ENCODE data around the gene SNAPIN.
"Not testable (repeated sequence)": the region's sequence is repeated elsewhere in the genome, so short reads cannot be mapped to it uniquely, and the experiment has no call there.

SNAPIN gene

DNA sequence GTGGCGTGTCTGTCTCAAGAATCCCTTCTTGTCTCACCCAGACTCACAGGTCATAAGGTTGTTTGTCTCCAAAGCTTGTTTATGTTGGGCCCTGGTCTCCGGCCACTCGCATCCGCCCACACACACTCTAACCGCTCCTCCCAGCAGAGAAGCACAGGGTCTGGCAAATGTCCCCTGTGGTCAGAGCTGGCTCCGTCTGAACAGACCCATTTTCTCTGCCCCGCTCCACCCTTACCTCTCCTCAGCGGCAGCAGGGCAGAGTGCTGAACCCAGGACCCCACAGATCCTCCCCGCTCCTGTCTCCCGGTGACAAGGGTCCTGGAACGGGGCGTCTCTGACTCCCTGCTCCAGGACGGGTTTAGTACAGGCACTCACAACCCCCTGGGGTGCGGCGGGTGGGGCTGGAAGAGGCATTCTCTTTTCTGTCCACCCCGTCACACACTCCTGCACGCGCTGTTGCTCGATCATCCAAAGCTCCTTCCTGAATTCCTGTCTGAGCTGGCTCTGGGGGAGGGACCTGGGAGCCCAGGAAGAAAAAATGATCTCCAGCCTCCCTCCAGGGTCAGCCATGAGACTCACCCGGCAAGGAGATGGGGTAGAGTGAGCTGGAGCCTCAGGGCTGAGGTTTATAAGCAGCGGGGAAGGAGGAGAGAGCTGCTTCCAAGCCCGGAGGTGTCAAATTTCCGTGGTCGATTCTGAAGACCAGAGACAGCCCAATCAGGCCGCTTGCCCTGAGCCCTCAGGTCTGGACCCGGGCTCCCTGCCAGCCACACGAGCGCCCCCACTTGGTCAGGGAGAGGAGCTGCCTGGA, 31.4 kb upstream of the SNAPIN start, which contains the start of gene S100A13:
Gene S100A13 (minus strand): TSS at position 602 of the 811 bp plus-strand sequence. CDS start 1,033 bp downstream, outside the sequence.
- DNase-seq (ENCODE audit: low read depth in 2 of 2), result no peak

DNA sequence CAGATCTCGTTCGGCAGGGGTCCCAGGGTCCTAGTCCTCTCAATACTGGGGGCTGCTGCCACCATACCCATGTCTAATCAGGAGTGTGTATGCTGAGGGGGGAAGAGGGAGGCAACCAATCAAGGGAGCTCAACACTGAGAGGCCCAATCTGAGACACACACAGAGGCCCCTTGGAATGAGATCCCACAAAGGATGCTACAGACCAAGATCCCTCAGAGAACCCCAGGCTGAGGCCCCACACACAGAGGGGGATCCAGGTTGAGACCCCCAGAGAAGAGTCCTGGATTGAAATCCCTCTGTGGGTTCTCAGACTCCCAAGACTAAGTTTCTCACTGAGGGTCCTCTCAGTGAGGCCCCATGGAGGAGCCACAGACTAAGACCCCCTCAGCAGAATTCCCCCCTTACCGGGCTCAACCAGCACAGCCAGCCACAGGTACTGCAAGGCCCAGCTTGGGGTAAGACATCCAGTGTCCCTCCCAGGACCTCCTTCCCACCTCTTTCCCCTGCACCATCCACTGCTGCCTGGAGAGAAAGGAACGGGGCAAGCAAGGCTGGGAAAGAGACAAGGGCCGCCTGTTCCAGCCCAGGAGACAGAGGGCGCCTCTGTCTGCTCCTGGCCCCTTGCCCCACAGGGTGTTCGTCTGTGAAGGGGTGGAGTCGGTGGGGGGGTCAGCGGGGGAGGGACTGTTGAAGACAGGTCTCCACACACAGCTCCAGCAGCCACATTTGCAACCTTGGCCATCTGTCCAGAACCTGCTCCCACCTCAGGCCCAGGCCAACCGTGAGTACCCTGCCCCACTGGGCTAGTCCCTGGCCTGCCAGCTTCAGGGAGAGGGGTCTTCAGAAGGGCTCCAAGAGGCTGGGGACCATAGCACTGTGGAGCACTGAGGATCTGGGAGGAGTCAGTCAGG, 30.5 kb upstream of the SNAPIN start, which contains the start of gene S100A1:
Gene S100A1 (plus strand): TSS at position 720 of the 912 bp plus-strand sequence. CDS start 2,088 bp downstream, outside the sequence.
- DNase-seq (ENCODE audit: low read depth in 2 of 2), result no peak

DNA sequence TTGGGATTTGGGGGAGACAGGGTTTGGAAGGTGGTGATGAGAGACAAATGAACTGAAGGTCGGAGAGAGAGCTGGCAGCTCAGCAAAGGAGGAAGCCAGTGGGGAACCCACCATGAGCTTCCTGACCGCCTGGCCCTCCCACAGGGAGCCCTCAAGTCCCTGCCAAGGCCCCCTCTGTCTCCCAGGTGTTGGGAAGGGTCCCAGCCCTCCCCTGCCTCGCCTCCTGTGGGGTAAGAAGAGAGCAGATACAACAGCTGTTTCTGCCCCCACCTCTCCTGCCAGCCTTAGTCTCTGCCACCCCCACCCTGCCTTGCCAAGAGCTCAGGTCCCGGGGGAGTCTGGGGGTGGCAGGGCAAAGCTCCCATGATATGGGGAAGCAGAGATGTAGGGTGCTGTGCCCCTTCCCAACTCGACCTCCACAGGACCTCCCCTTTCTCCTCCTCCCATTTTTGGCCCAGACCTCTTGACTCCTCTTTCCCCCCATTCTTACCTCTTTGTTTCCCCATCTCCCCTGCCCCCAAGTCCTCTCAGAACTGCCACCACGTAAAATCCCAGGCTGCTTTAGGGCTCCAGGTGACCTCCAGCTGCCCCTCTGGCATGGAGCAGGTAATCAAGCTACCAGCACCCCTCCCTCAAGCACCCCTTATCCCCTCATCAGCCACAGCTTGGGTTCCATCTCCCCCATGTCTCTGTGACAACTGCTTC, 29.7 kb upstream of the SNAPIN start:
- no peak for DNase-seq (ENCODE audit: low read depth in 2 of 2)

DNA sequence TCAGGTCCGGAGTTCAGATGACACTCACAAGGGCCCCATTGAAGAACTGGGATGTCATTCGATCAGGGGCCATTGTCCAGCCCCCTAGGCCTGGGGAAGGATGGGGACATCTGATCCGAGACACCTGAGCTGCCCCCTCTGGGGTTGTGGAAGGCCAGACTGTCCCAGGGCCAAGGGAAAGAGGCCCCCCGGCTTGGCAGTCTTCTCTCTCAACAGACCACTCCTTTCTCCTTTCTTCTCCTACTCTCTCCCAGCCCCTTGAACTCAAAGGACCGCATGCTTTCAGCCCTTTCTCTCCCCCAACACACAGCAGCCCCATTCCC, 29.2 kb upstream of the SNAPIN start:
- no peak for DNase-seq (ENCODE audit: low read depth in 2 of 2)

DNA sequence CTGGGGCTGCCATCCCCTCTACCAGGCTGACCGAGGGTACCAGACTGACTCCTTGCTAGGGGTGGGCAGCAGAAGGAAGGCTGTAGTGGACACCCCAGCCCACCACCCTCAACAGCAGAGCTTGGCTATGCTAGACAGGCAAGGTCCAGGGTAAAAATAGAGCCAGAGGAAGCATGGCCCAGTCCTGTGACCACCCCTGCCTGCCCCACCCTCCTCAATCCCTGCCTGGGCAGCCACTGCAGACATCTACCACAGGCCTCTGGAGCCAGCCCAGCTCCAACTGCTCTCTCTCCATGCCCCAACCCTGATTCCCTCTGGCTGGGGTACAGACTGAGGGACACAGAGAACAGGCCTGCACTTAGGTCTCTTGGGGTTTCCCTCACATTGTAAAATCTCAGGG, 28.5 kb upstream of the SNAPIN start:
- DNase-seq (ENCODE audit: low read depth in 2 of 2), result no peak

DNA sequence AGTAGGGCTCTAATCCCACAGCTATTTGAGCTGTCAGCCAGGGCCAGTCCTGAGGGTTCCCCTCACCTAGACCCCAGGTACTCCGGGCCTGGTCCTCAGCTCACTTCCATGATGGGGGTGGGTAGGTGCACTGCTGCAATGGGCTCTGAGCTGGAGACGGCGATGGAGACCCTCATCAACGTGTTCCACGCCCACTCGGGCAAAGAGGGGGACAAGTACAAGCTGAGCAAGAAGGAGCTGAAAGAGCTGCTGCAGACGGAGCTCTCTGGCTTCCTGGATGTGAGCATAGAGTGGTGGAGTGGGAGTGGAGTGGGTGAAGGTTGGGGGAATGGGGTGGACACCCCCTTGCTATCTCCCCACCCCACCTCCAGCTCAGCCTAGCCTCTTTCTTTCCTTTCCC, 28.1 kb upstream of the SNAPIN start:
- DNase-seq (ENCODE audit: low read depth in 2 of 2), result no peak

DNA sequence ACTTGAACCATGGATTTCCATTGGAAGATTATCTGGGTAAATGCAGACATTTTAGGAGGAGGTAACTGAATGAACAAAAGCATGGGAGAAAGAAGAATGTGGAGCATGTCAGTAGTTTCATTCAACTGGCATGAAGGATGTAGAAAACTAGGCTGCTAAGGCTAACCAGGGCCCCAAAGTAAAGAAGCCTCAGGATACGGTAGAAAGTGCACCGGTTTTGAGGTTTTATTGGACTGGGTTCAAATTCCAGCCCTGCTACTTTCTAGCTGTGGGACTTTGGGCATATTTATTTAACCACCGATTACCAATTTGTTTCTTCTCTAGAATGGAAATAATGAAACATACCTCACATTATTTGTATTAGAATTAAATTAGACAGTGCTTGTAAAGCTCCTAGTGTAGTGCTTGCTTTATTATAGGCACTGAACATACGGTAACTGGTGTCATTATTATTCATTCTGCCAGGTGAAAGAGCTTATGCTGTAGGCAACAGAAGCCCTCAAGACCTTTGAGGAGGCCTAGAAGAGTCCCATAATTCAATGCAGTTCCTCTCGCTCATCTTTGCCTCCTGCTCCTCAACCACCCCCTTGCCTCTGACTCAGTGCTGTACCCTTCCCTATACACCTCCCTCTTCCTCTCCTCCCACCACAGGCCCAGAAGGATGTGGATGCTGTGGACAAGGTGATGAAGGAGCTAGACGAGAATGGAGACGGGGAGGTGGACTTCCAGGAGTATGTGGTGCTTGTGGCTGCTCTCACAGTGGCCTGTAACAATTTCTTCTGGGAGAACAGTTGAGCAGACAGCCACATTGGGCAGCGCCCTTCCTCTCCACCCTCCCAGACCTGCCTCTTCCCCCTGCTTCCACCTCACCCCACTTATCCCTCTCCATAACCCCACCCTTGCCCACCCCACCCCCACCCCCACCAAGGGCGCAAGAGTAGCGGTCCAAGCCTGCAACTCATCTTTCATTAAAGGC, 27.2 kb upstream of the SNAPIN start:
- DNase-seq (ENCODE audit: low read depth in 2 of 2), result no peak

DNA sequence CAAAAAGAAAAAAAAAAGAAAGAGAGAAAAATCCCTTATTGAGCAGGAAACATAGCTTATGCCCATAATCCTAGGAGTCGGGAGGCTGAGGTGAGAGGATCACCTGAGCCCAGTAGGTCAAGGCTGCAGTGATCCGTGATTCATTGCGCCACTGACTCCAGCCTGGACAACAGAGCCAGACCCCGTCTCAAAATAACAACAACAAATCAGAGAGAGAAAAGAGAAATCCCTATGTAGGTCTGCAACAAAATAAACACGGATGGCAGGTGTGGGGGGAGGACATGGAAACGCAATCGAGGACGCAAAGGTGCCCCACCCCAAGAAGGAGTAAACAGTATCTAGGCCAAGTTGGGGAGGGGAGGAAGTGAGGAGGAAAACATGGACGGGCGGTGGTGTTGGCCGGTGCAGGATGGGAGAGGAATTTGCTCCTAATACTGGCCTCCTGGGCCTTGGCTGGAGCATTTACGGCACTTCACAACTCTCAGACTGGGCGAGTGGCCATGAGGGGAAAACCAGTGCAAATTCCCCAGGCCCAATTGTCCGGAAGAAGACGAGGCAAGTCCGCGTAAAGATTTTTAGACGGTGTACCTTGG, 25.2 kb upstream of the SNAPIN start:
- no peak for DNase-seq (ENCODE audit: low read depth in 2 of 2)

DNA sequence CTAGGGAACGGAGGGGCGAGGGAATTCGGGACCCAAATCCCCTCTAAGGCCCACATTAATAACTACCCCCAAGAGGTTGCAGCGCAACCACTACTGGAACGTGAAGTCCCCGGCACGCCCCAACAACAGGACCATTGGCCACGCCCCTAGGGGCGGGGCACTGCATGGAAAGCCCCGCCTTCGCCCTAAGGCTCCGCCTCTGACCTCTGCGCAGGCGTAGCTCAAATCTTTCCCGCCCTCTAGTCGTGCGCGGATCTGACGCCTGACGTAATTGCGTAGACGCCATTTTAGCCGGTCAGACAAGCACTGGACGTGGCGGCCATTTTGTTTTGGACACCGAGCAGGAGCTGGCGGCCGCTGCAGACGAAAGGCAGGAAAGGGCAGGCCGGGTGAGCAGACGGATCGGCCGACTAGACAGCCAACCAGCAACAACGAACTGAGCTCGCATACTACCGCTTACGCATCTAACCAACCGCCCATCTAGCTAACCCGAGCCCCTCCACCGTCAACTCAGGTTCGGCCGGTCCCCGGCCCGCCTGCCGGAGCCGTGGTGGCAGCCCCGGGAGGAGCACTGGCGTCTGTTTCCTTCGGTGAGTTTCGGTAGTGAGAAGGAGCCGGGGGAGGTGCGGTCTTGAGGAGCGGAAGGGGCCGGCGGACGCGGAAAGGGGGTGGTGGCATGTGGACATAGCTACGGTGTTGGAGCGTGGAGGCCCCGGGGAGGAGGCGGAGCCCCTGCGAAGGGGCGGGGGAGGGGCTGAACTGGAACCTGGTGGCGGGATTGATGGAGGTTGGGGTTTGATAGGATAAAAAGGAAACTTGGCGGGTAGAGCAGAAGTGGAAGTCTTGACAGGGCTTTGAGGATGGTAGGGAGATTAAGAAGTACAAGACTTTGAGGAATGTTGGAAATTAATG, 24.5 kb upstream of the SNAPIN start, which contains the start of gene CHTOP:
Gene CHTOP (plus strand): TSS at position 313 of the 912 bp plus-strand sequence. CDS start 2,523 bp downstream, outside the sequence.
- peak; percentile 88 to 97 for DNase-seq (ENCODE audit: low read depth in 2 of 2)

DNA sequence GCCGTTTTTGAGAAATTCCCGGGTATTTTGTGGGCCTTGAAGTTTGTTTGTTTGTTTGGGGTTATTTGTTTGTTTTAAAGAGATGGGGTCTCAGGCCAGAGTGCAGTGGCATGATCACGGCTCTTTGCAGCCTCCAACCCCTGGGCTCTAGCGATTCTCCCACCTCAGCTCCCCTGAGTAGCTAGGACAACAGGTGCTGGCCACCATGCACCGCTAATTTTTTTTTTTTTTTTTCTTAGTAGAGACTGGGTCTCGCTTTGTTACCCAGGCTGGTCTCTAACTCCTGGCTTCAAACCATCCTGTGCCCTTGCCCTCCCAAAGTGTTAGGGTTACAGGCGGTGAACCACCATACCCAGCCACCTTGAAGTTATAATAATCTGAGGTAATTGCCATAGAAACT, 22.6 kb upstream of the SNAPIN start:
- DNase-seq (ENCODE audit: low read depth in 2 of 2), result no peak

DNA sequence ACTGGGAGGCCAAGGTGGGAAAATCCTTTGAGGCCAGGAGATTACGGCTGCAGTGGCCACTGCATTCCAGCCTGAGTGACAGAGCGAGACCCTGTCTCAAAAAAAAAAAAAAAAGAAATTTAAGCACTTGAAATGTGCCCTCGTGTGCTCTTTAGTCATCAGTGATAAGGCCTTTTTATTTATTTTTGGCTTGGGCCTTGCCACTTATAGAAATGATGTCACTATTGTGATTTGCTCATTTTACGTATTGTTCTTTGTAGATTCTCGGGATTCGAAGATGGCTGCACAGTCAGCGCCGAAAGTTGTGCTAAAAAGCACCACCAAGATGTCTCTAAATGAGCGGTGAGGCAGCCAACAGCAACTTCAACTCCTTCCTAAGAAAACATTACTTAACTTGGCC, 22.2 kb upstream of the SNAPIN start:
- no peak for DNase-seq (ENCODE audit: low read depth in 2 of 2)

DNA sequence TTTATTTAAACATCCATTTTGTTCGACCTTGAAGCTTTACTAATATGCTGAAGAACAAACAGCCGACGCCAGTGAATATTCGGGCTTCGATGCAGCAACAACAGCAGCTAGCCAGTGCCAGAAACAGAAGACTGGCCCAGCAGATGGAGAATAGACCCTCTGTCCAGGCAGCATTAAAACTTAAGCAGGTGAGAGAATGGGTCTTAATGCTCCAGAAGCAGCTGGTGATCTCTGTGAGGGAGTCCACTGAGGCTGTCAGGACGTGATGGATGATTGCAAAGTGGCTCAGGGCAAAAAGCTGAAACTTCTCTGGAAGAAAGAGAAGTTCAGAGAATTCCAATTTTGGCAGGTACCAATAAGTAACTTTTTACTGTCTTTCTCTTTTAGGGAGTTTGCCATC, 20.2 kb upstream of the SNAPIN start:
- DNase-seq (ENCODE audit: low read depth in 2 of 2), result no peak

DNA sequence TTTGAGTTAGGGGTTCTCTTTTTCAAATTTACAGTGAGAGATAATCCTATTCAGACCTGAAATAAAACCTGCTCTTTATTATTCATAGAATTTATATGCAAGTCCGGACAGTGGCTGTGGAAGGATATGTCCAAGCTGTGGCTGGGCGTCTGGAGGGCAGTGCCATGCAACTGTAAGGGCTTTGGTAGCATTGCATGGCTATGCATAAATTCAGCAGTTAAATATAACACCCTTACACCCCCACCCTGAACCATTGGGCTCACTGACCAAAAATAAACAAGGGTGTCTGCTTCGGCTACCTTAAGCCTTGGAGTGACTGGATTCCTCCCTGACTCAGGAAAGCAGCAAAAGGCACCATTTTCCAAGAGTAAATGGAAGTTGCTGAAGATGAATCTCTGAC, 19.2 kb upstream of the SNAPIN start:
- no peak for DNase-seq (ENCODE audit: low read depth in 2 of 2)

DNA sequence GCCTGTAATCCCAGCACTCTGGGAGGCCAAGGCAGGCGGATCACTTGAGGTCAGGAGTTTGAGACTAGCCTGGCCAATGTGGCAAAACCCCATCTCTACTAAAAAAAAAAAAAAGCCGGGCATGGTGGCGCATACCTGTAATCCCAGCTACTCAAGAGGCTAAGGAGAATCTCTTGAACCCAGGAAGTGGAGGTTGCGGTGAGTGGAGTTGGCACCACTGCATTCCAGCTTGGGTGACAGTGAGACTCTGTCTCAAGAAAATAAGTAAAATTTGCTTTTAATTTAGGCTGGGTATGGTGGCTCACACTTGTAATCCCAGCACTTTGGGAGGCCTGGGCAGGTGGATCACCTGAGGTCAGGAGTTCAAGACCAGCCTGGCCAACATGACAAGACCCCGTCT, 18.3 kb upstream of the SNAPIN start:
- DNase-seq (ENCODE audit: low read depth in 2 of 2), result not testable (repeated sequence)

DNA sequence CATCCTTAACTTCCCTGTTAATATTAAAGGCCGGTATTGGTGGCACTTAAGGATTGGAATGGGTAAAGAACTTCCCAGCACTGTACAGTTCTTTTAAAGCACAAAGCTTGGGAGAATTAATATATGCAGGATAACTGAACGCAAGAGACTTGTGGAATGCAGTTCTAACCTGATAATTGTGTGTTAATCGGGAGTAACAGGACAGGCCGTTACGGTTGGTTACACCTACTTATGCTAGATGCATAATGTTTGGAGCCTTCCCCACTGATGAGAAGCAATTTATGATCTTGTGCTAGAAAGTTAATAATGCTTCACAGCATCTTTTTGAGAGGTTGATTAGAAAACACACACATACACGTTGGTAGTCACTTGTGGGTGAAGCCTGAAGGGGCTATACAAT, 17.6 kb upstream of the SNAPIN start:
- no peak for DNase-seq (ENCODE audit: low read depth in 2 of 2)

DNA sequence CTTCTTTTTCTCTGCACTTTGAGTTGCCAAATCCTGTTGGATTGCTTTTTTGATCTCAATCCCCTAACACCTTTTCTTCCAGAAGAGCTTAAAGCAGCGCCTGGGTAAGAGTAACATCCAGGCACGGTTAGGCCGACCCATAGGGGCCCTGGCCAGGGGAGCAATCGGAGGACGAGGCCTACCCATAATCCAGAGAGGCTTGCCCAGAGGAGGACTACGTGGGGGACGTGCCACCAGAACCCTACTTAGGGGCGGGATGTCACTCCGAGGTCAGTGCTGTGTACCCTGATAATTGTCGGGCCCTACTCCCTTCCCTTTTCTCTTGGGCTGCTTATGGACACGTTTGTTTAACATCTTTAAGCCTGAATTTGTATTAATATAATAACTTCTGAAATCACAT, 16.3 kb upstream of the SNAPIN start:
- DNase-seq (ENCODE audit: low read depth in 2 of 2), result no peak

DNA sequence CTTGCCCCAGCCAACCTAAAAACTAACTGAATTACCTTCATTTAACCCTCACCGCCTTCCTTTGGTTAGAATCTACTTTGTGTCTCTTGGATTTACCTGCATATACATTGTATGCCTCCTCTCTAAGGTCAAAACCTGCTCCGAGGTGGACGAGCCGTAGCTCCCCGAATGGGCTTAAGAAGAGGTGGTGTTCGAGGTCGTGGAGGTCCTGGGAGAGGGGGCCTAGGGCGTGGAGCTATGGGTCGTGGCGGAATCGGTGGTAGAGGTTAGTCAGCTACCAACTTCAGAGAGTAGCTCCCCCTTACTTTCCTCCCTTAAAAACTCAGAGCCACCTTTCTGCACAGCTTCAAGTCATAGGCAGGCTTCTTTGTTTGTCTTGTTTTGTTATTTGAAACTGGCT, 15.4 kb upstream of the SNAPIN start:
- no peak for DNase-seq (ENCODE audit: low read depth in 2 of 2)

DNA sequence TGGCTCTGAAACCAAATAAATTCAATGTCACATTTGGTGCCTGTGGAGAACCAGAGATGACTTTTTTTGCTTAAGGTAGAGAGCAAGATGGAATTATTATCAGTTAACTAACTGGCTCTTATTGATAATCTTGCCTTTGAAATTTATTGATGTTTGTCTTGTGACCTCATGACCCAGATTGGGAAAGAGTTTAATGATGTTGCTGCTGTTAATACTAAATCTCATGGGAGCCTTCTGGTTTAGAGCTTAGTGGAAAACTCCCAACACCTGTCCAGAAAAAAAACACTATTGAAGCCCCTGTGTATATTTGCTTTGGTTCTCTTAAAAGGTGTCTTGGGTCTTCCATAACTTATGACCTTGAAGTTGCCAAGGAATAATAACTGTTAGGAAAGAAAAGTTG, 14.7 kb upstream of the SNAPIN start:
- DNase-seq (ENCODE audit: low read depth in 2 of 2), result no peak

DNA sequence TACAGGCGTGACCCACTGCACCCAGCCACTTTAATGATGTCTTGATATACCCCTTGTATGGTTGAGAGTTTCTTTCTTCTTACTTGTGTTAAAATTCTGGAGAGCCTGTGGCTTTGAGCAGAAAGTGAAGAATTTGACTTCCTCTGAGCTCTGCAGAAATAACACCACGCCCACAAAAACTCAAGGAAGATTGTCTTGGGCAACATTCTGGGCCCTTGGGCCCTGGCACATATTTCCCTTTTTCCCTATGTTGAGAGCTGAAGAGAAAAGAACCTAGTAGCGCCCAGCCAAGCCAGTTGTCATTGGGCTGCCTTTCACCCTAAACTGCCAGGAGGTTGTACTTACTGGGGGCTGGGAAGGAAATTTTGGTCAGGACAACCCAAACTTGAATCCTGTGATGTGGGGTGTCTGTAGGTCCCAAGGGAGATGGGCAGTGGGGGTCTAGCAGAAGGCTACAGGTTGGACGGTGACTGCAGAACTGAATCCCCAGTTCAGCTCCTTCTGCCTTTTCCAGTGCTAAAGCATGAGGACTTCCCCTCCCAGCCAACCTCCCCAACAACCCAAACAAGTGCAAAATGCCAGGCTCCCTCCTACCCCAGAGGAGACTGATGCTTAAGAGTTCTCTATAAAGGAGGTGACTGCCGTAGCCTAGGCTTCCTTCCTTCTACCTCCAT, 11.7 kb upstream of the SNAPIN start:
- no peak for DNase-seq (ENCODE audit: low read depth in 2 of 2)

All from stimulated activated CD8-positive, alpha-beta memory T cell treated with anti-CD3 and anti-CD28 coated beads, Interleukin-2, amount 100 ng/mL, for 48 hours (primary cell).